CD4-positive, alpha-beta T cell treated with Interleukin-15 for 4 hours (primary cell): ENCODE measurements around the gene SLC25A44.
"Not testable (repeated sequence)": the region's sequence is repeated elsewhere in the genome, so short reads cannot be mapped to it uniquely, and the experiment has no call there.

Experiments used
- DNase-seq: peaks from one replicate; pipeline ENCODE4 v3.0.0-alpha.2; 2020; ENCODE audit warnings: low spot score

SLC25A44 gene

GRCh38 chr1:156163712-156164111 lies 30.2 kb upstream of the SLC25A44 start:
- no peak for DNase-seq

- no peak for DNase-seq
Observed at GRCh38 chr1:156164125-156164831, 29.6 kb upstream of the SLC25A44 start.

GRCh38 chr1:156165083-156165482 lies 28.8 kb upstream of the SLC25A44 start:
- DNase-seq, result no peak

- no peak for DNase-seq
Observed at GRCh38 chr1:156167536-156167935, 26.4 kb upstream of the SLC25A44 start.

- DNase-seq, result no peak
Observed at GRCh38 chr1:156172696-156173470, 21.0 kb upstream of the SLC25A44 start.

- DNase-seq, result no peak
Observed at GRCh38 chr1:156176610-156177210, 17.2 kb upstream of the SLC25A44 start.

- DNase-seq, result no peak
Observed at GRCh38 chr1:156177919-156178654, 15.8 kb upstream of the SLC25A44 start.

GRCh38 chr1:156180471-156180870 lies 13.4 kb upstream of the SLC25A44 start:
- DNase-seq, result no peak

GRCh38 chr1:156181391-156181924 lies 12.4 kb upstream of the SLC25A44 start:
- not testable (repeated sequence) for DNase-seq

- not testable (repeated sequence) for DNase-seq
Observed at GRCh38 chr1:156182010-156182779, 11.7 kb upstream of the SLC25A44 start.

GRCh38 chr1:156186347-156187177 lies 7.3 kb upstream of the SLC25A44 start:
- DNase-seq, result not testable (repeated sequence)

- DNase-seq, result not testable (repeated sequence)
Observed at GRCh38 chr1:156190265-156190664, 3.6 kb upstream of the SLC25A44 start.

GRCh38 chr1:156191292-156191964 lies 2.5 kb upstream of the SLC25A44 start:
- no peak for DNase-seq

- no peak for DNase-seq
Observed at GRCh38 chr1:156193208-156193487, 756 bp upstream of the SLC25A44 start.

GRCh38 chr1:156194300-156194652 lies 372 bp downstream of the SLC25A44 start:
- no peak for DNase-seq

GRCh38 chr1:156195853-156196252 lies 1.9 kb downstream of the SLC25A44 start:
- DNase-seq, result no peak

GRCh38 chr1:156196445-156196844 lies 2.5 kb downstream of the SLC25A44 start:
- DNase-seq, result no peak

GRCh38 chr1:156198831-156199349 lies 5.0 kb downstream of the SLC25A44 start:
- peak; percentile 22 for DNase-seq

GRCh38 chr1:156200044-156200443 lies 6.1 kb downstream of the SLC25A44 start:
- no peak for DNase-seq

- no peak for DNase-seq
Observed at GRCh38 chr1:156203331-156203730, 9.4 kb downstream of the SLC25A44 start.
